Activated T-helper 2 cell treated with anti-CD3 and anti-CD28 coated beads, Interferon-gamma antibody, Interleukin-2, Interleukin-4, amounts not matched to agents 10 μg/mL and 5 μg/mL and 100 μg/mL, durations not matched to agents 14 hours and 24 hours and 36 hours (primary cell): Measurements from ENCODE around the gene CDS1. TPM values are rescaled to one million over a fixed set of nuclear protein-coding genes. Genes with fewer than 3 reads are reported as not detected.

Experiments
- total RNA-seq: library from RNA; stranded (reverse); gene quantifications from 2 replicates; pipeline ENCODE4 v1.2.3, GENCODE V29; 2022

The CDS1 gene
- total RNA-seq, 1 donor from 2014 or later = not detected

Other genes starting within 250 kb of the CDS1 start
- gene NKX6-1, start 83.8 kb upstream of the CDS1 start, total RNA-seq = not detected in 2 replicates